HEK293 (cell line): Measurements from ENCODE around the gene C2CD2L.

Experiments
- CTCF ChIA-PET: fragments of 350-600 bp; formaldehyde crosslinking; extraction: SDS; loops from one replicate; lab custom pipeline; 2021; ENCODE audit warnings: antibody characterized with exemption; lab: Yijun Ruan, JAX
- POLR2A ChIA-PET: fragments of 300-600 bp; formaldehyde crosslinking; extraction: SDS; loops from one replicate; lab custom pipeline; 2020; ENCODE audit warnings: antibody characterized with exemption, inconsistent platforms; lab: Yijun Ruan, JAX
- H3K27ac ChIP-seq: fragments of 200-500 bp; sonication (Bioruptor generic); 2 replicates; pipeline ENCODE4 v1.5.1; 2014; ENCODE audit warnings: low read depth, low read length, control low read depth, inconsistent platforms; ENCODE audit errors: extremely low read depth
- H3K36me3 ChIP-seq, 2 experiments: fragments of 200-500 bp in 1 of 2; sonication (Bioruptor generic) in 1 of 2; 1 replicate in 1 of 2; 2 replicates in 1 of 2; pipeline ENCODE4 v1.5.1; 2014 to 2017; ENCODE audit warnings: inconsistent platforms in 2 of 2, low read length in 2 of 2; ENCODE audit not compliant: control insufficient read depth in 2 of 2, insufficient read depth in 1 of 2
- H3K4me1 ChIP-seq: fragments of 200-500 bp; sonication (Bioruptor generic); 2 replicates; pipeline ENCODE4 v1.5.1; 2014; ENCODE audit warnings: mild to moderate bottlenecking, low read length, inconsistent platforms; ENCODE audit not compliant: control insufficient read depth, insufficient read depth
- H3K4me3 ChIP-seq: 2 replicates; pipeline ENCODE4 v1.5.1; 2011; ENCODE audit warnings: low read depth, mild to moderate bottlenecking, control low read depth, low read length, moderate library complexity
- H3K9me3 ChIP-seq: fragments of 200-500 bp; sonication (Bioruptor generic); 2 replicates; pipeline ENCODE4 v1.5.1; 2014; ENCODE audit warnings: low read depth, low read length, inconsistent platforms; ENCODE audit not compliant: control insufficient read depth, insufficient read depth
- BCL11A ChIP-seq: fragments of 450-650 bp; formaldehyde crosslinking; IDR thresholded peaks from 2 replicates; pipeline ENCODE4 v1.5.1; 2016; ENCODE audit warnings: low read depth, missing biosample characterization, missing genetic modification characterization
- GFI1B ChIP-seq: fragments of 450-650 bp; formaldehyde crosslinking; IDR thresholded peaks from 2 replicates; pipeline ENCODE4 v1.5.1; 2016; ENCODE audit warnings: missing biosample characterization, missing genetic modification characterization
- GLI4 ChIP-seq: fragments of 450-650 bp; formaldehyde crosslinking; IDR thresholded peaks from 2 replicates; pipeline ENCODE4 v1.5.1; 2016; ENCODE audit warnings: missing biosample characterization, missing genetic modification characterization
- HOXC10 ChIP-seq: sonication (generic); formaldehyde crosslinking; IDR thresholded peaks from 2 replicates; pipeline ENCODE4 v1.8.1; 2023; ENCODE audit warnings: mild to moderate bottlenecking, missing genetic modification reagents
- KLF10 ChIP-seq: fragments of 450-650 bp; IDR thresholded peaks from 2 replicates; pipeline ENCODE4 v1.5.1; 2018; ENCODE audit warnings: missing biosample characterization, mild to moderate bottlenecking, missing genetic modification characterization
- MEIS1 ChIP-seq: sonication (generic); formaldehyde crosslinking; IDR thresholded peaks from 2 replicates; pipeline ENCODE4 v1.8.1; 2022; ENCODE audit warnings: missing genetic modification reagents, mild to moderate bottlenecking, borderline replicate concordance
- ZBTB8A ChIP-seq: fragments of 450-650 bp; formaldehyde crosslinking; IDR thresholded peaks from 2 replicates; pipeline ENCODE4 v1.5.1; 2016; ENCODE audit warnings: missing biosample characterization, missing genetic modification characterization
- ZFP69B ChIP-seq: fragments of 450-650 bp; formaldehyde crosslinking; IDR thresholded peaks from 2 replicates; pipeline ENCODE4 v1.5.1; 2016; ENCODE audit warnings: missing biosample characterization, missing genetic modification characterization
- ZNF112 ChIP-seq: fragments of 450-650 bp; formaldehyde crosslinking; IDR thresholded peaks from 2 replicates; pipeline ENCODE4 v1.5.0; 2017; ENCODE audit warnings: missing biosample characterization, missing genetic modification characterization
- ZNF114 ChIP-seq: fragments of 450-650 bp; formaldehyde crosslinking; IDR thresholded peaks from 2 replicates; pipeline ENCODE4 v1.5.0; 2017; ENCODE audit warnings: missing biosample characterization, missing genetic modification characterization
- ZNF157 ChIP-seq: fragments of 450-650 bp; formaldehyde crosslinking; IDR thresholded peaks from 2 replicates; pipeline ENCODE4 v1.5.1; 2016; ENCODE audit warnings: missing biosample characterization, missing genetic modification characterization
- ZNF423 ChIP-seq: fragments of 450-650 bp; formaldehyde crosslinking; IDR thresholded peaks from 2 replicates; pipeline ENCODE4 v1.5.1; 2016; ENCODE audit warnings: missing biosample characterization, missing genetic modification characterization
- ZNF529 ChIP-seq: fragments of 450-650 bp; formaldehyde crosslinking; IDR thresholded peaks from 2 replicates; pipeline ENCODE4 v1.5.1; 2017; ENCODE audit warnings: missing genetic modification characterization, missing biosample characterization; ENCODE audit not compliant: insufficient replicate concordance
- ZNF548 ChIP-seq: fragments of 450-650 bp; formaldehyde crosslinking; IDR thresholded peaks from 2 replicates; pipeline ENCODE4 v1.5.1; 2016; ENCODE audit warnings: missing biosample characterization, missing genetic modification characterization
- ZNF664 ChIP-seq: fragments of 450-650 bp; formaldehyde crosslinking; IDR thresholded peaks from 2 replicates; pipeline ENCODE4 v1.5.1; 2016; ENCODE audit warnings: missing biosample characterization, missing genetic modification characterization
- ZNF747 ChIP-seq: fragments of 450-650 bp; formaldehyde crosslinking; IDR thresholded peaks from 2 replicates; pipeline ENCODE4 v1.5.1; 2016; ENCODE audit warnings: missing biosample characterization, missing genetic modification characterization
- ZNF768 ChIP-seq: fragments of 450-650 bp; formaldehyde crosslinking; IDR thresholded peaks from 2 replicates; pipeline ENCODE4 v1.5.1; 2018; ENCODE audit warnings: missing biosample characterization, mild to moderate bottlenecking, missing genetic modification characterization
- ZNF792 ChIP-seq: fragments of 450-650 bp; formaldehyde crosslinking; IDR thresholded peaks from 2 replicates; pipeline ENCODE4 v1.5.1; 2016; ENCODE audit warnings: missing biosample characterization, missing genetic modification characterization
- ZSCAN16 ChIP-seq: fragments of 450-650 bp; formaldehyde crosslinking; IDR thresholded peaks from 2 replicates; pipeline ENCODE4 v1.5.1; 2016; ENCODE audit warnings: missing biosample characterization, missing genetic modification characterization
- TF ChIP-seq, protein P1 (sequence below): fragments of 450-650 bp; formaldehyde crosslinking; conservative IDR thresholded peaks from 2 replicates; pipeline ENCODE4 v1.5.1; 2016; ENCODE audit warnings: low read depth, missing biosample characterization, missing genetic modification characterization
- TF ChIP-seq, protein P2 (sequence below): fragments of 450-650 bp; formaldehyde crosslinking; IDR thresholded peaks from 2 replicates; pipeline ENCODE4 v1.5.1; 2016; ENCODE audit warnings: missing biosample characterization, missing genetic modification characterization, borderline replicate concordance
- TF ChIP-seq, protein P3 (sequence below): fragments of 450-650 bp; formaldehyde crosslinking; IDR thresholded peaks from 2 replicates; pipeline ENCODE4 v1.5.1; 2016; ENCODE audit warnings: missing biosample characterization, missing genetic modification characterization

C2CD2L gene

DNA sequence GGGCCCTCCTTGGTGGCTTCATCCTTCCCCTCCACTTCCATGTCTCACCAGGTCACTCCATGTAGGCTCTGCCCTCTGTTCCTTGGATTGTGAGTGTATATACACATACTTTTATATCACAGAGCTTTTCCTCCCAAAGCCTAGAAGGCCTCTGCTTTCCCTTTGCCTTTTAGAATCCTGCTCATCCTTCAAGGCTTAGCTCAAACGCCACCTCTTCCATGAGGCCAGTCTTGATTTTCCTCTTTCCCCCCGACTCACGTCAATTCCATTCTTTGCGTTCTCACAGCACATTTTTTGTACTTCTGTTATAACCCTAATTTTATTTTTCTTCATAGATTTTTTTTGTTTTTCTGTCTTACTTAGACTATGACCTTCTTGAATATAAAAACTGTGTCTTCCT, 45.5 kb downstream of the C2CD2L start:
- H3K27ac ChIP-seq: no peak overlapping the region
- H3K9me3 ChIP-seq: no peaks in the 10 kb centered on the region
- no peaks in the 10 kb centered on the region for H3K4me1 ChIP-seq
- TF ChIP-seq ZNF747 (tag by site-specific recombination) (no peak), GLI4 (tag by site-specific recombination) (no peak), ZSCAN16 (no peak), ZNF548 (tag by site-specific recombination) (no peak), ZNF112 (tag by site-specific recombination) (no peak), MEIS1 (CRISPR knock-in tag) (no peak), GFI1B (no peak), KLF10 (tag by site-specific recombination) (no peak), HOXC10 (CRISPR knock-in tag) (no peak), ZNF792 (tag by site-specific recombination) (no peak), ZNF114 (tag by site-specific recombination) (no peak), ZBTB8A (no peak), ZFP69B (tag by site-specific recombination) (no peak)
- TF ChIP-seq, protein P1, sequence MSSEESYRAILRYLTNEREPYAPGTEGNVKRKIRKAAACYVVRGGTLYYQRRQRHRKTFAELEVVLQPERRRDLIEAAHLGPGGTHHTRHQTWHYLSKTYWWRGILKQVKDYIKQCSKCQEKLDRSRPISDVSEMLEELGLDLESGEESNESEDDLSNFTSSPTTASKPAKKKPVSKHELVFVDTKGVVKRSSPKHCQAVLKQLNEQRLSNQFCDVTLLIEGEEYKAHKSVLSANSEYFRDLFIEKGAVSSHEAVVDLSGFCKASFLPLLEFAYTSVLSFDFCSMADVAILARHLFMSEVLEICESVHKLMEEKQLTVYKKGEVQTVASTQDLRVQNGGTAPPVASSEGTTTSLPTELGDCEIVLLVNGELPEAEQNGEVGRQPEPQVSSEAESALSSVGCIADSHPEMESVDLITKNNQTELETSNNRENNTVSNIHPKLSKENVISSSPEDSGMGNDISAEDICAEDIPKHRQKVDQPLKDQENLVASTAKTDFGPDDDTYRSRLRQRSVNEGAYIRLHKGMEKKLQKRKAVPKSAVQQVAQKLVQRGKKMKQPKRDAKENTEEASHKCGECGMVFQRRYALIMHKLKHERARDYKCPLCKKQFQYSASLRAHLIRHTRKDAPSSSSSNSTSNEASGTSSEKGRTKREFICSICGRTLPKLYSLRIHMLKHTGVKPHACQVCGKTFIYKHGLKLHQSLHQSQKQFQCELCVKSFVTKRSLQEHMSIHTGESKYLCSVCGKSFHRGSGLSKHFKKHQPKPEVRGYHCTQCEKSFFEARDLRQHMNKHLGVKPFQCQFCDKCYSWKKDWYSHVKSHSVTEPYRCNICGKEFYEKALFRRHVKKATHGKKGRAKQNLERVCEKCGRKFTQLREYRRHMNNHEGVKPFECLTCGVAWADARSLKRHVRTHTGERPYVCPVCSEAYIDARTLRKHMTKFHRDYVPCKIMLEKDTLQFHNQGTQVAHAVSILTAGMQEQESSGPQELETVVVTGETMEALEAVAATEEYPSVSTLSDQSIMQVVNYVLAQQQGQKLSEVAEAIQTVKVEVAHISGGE (tag by site-specific recombination): no peak
- TF ChIP-seq, protein P2, sequence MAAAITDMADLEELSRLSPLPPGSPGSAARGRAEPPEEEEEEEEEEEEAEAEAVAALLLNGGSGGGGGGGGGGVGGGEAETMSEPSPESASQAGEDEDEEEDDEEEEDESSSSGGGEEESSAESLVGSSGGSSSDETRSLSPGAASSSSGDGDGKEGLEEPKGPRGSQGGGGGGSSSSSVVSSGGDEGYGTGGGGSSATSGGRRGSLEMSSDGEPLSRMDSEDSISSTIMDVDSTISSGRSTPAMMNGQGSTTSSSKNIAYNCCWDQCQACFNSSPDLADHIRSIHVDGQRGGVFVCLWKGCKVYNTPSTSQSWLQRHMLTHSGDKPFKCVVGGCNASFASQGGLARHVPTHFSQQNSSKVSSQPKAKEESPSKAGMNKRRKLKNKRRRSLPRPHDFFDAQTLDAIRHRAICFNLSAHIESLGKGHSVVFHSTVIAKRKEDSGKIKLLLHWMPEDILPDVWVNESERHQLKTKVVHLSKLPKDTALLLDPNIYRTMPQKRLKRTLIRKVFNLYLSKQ: no peak
- peaks cover 0 to 17% of the 10 kb centered on the region in 2 experiments; a peak in 1 of 3 replicates for H3K36me3 ChIP-seq
- POLR2A ChIA-PET: interaction anchor here (0.6 to 1.3 kb wide), 2 partner anchors 11 to 31 kb away, joined by 3 to 5 read pairs; partner anchors contain the start of gene HINFP
- CTCF ChIA-PET: interaction anchor here (0.6 to 2.9 kb wide), 6 partner anchors 12 to 246 kb away, joined by 3 to 10 read pairs (median 4); no protein-coding TSS in a partner anchor
- H3K4me3 ChIP-seq: no peak overlapping the region

DNA sequence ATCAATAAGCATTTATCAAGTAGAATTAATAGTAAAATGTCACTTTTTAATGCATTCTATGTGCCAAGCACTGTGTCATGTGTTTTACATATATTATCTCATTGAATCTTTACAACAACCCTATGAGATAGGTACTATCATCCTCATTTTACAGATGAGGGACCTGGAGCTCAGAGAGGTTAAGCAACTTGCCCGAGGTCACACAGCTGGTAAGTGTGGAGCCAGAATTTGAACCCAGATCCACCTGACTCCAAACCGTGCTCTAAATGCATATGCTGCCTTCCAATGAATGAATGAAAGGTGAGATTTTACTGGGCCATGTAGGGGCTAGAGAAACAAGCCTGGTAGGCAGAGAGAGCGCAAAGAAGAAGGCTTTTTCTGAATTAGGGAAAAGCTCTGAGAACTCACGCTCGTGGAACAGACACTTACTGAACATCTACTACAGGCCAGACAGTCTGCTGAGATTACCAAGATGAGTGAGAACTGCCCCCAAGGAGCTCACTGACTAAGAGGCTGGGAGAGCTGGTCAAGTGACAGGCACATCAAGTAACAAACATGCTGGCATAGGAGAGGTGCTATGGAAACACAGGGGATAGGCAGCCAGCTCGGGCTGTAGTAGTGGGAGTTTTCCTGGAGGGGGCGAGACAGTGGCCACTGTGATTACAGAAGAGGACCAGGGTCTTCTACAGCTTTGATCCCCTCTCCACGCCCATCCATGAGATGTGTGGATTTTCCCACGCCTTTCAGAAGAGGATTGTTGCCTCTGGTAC, 46.1 kb downstream of the C2CD2L start:
- peaks cover 0 to 19% of the 10 kb centered on the region in 2 experiments; a peak in 1 of 3 replicates for H3K36me3 ChIP-seq
- POLR2A ChIA-PET: interaction anchor here (1.3 kb wide), 2 partner anchors 16 to 32 kb away, joined by 4 to 5 read pairs; partner anchors contain the start of gene HINFP
- no peaks in the 10 kb centered on the region for H3K4me1 ChIP-seq
- H3K27ac ChIP-seq: no peak overlapping the region
- H3K4me3 ChIP-seq: no peak overlapping the region
- TF ChIP-seq, protein P3, sequence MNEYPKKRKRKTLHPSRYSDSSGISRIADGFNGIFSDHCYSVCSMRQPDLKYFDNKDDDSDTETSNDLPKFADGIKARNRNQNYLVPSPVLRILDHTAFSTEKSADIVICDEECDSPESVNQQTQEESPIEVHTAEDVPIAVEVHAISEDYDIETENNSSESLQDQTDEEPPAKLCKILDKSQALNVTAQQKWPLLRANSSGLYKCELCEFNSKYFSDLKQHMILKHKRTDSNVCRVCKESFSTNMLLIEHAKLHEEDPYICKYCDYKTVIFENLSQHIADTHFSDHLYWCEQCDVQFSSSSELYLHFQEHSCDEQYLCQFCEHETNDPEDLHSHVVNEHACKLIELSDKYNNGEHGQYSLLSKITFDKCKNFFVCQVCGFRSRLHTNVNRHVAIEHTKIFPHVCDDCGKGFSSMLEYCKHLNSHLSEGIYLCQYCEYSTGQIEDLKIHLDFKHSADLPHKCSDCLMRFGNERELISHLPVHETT (tag by site-specific recombination): no peak
- TF ChIP-seq ZNF768 (peak; percentile 86; the same call in 1 of the 2 replicates), ZNF423 (tag by site-specific recombination) (no peak), ZNF664 (tag by site-specific recombination) (peak; percentile 30; the same call in 1 of the 2 replicates), ZNF157 (tag by site-specific recombination) (no peak), ZNF529 (tag by site-specific recombination) (no peak), BCL11A (tag by site-specific recombination) (no peak)
- H3K9me3 ChIP-seq: no peaks in the 10 kb centered on the region
- CTCF ChIA-PET: interaction anchor here (0.6 to 2.9 kb wide), 10 partner anchors 8 to 247 kb away, joined by 3 to 10 read pairs (median 4); no protein-coding TSS in a partner anchor
